Hepatocyte (in vitro differentiated cells): ENCODE data around the gene PLEKHA8. TPM values are rescaled to one million over a fixed set of nuclear protein-coding genes. Genes with fewer than 3 reads are reported as not detected.

Source experiments
- DNase-seq: peaks from one replicate; pipeline ENCODE4 v3.0.0-alpha.2; 2016; ENCODE audit warnings: low spot score
- H2AFZ ChIP-seq: fragments of 200-600 bp; sonication (generic); 2 replicates; pipeline ENCODE4 v1.6.0; 2016; ENCODE audit warnings: antibody characterized with exemption, mild to moderate bottlenecking
- H3K27ac ChIP-seq: fragments of 200-600 bp; sonication (generic); 2 replicates; pipeline ENCODE4 v1.5.1; 2016; ENCODE audit warnings: mild to moderate bottlenecking
- H3K27me3 ChIP-seq: fragments of 200-600 bp; sonication (generic); 2 replicates; pipeline ENCODE4 v1.6.1; 2016
- H3K36me3 ChIP-seq: fragments of 200-600 bp; sonication (generic); replicated peaks from 2 replicates; pipeline ENCODE4 v1.5.1; 2016; ENCODE audit warnings: low read depth; ENCODE audit not compliant: insufficient read depth
- H3K4me1 ChIP-seq: fragments of 200-600 bp; sonication (generic); 2 replicates; pipeline ENCODE4 v1.5.1; 2016; ENCODE audit warnings: mild to moderate bottlenecking, moderate library complexity; ENCODE audit not compliant: insufficient read depth
- H3K4me2 ChIP-seq: fragments of 200-600 bp; sonication (generic); 2 replicates; pipeline ENCODE4 v1.6.0; 2016
- H3K4me3 ChIP-seq: fragments of 200-600 bp; sonication (generic); 2 replicates; pipeline ENCODE4 v1.5.1; 2016; ENCODE audit warnings: mild to moderate bottlenecking
- H3K79me2 ChIP-seq: fragments of 200-600 bp; sonication (generic); 2 replicates; pipeline ENCODE4 v1.6.0; 2017; ENCODE audit warnings: mild to moderate bottlenecking
- H3K9me2 ChIP-seq: fragments of 200-600 bp; sonication (generic); replicated peaks from 2 replicates; pipeline ENCODE4 v1.6.0; 2017; ENCODE audit warnings: mild to moderate bottlenecking; ENCODE audit not compliant: insufficient read depth
- H3K9me3 ChIP-seq: fragments of 200-600 bp; sonication (generic); 2 replicates; pipeline ENCODE4 v1.5.1; 2016; ENCODE audit warnings: low read depth, mild to moderate bottlenecking
- H4K20me1 ChIP-seq: fragments of 200-600 bp; sonication (generic); 2 replicates; pipeline ENCODE4 v1.6.0; 2016; ENCODE audit warnings: mild to moderate bottlenecking; ENCODE audit not compliant: insufficient read depth, poor library complexity, severe bottlenecking
- EZH2 ChIP-seq: fragments of 200-600 bp; sonication (generic); IDR thresholded peaks from 2 replicates; pipeline ENCODE4 v1.6.1; 2016; ENCODE audit warnings: antibody characterized with exemption, mild to moderate bottlenecking, borderline replicate concordance
- EZH2phosphoT487 ChIP-seq: fragments of 200-600 bp; sonication (generic); IDR thresholded peaks from one replicate; pipeline ENCODE4 v1.6.1; 2018; ENCODE audit warnings: antibody characterized with exemption, mild to moderate bottlenecking, low read depth, moderate library complexity; ENCODE audit not compliant: unreplicated experiment, severe bottlenecking
- WGBS: methylation state at CpG from one replicate; pipeline ENCODE4 v1.1.6; 2016; ENCODE audit warnings: low lambda C conversion rate; ENCODE audit errors: missing lambda C conversion rate; 5-methylcytosine and 5-hydroxymethylcytosine counted together
- polyA plus RNA-seq: library from polyadenylated mRNA; unstranded; fragments of >200 nt; fragmentation: Nextera tagmentation; extraction: Ambion mirVana; gene quantifications from 2 replicates; pipeline ENCODE4 v1.2.1, GENCODE V29; 2016
- total RNA-seq: library from RNA; depleted of rRNA; stranded (reverse); fragments of >200 nt; gene quantifications from 2 replicates; pipeline ENCODE4 v1.2.3, GENCODE V29; 2014
- TF ChIP-seq, protein P1 (sequence below): fragments of 200-600 bp; sonication (generic); IDR thresholded peaks from 2 replicates; pipeline ENCODE4 v1.5.1; 2016; ENCODE audit warnings: antibody characterized with exemption, mild to moderate bottlenecking; ENCODE audit not compliant: poor library complexity

Gene PLEKHA8
- total and polyA plus RNA-seq, 2 experiments from 2014 or later = 8.7 to 17.9 TPM

GRCh38 chr7:30172451-30172850, 144.2 kb downstream of the PLEKHA8 start:
- no peak overlapping the region for H2AFZ ChIP-seq
- no peaks in the 10 kb centered on the region for H3K79me2 ChIP-seq
- peak overlapping the region; percentile 32 for H3K27ac ChIP-seq
- H4K20me1 ChIP-seq = no peaks in the 10 kb centered on the region
- H3K4me1 ChIP-seq = no peaks in the 10 kb centered on the region
- 86% methylated on average over 3 of the region's 3 CpGs for WGBS
- no peaks in the 10 kb centered on the region for H3K9me2 ChIP-seq
- no peaks in the 10 kb centered on the region for H3K36me3 ChIP-seq
- H3K9me3 ChIP-seq = no peaks in the 10 kb centered on the region
- no peaks in the 10 kb centered on the region for H3K27me3 ChIP-seq
- DNase-seq = no peak
- H3K4me2 ChIP-seq = no peak overlapping the region
- TF ChIP-seq EZH2 (no peak), EZH2phosphoT487 (no peak)
- TF ChIP-seq, protein P1, sequence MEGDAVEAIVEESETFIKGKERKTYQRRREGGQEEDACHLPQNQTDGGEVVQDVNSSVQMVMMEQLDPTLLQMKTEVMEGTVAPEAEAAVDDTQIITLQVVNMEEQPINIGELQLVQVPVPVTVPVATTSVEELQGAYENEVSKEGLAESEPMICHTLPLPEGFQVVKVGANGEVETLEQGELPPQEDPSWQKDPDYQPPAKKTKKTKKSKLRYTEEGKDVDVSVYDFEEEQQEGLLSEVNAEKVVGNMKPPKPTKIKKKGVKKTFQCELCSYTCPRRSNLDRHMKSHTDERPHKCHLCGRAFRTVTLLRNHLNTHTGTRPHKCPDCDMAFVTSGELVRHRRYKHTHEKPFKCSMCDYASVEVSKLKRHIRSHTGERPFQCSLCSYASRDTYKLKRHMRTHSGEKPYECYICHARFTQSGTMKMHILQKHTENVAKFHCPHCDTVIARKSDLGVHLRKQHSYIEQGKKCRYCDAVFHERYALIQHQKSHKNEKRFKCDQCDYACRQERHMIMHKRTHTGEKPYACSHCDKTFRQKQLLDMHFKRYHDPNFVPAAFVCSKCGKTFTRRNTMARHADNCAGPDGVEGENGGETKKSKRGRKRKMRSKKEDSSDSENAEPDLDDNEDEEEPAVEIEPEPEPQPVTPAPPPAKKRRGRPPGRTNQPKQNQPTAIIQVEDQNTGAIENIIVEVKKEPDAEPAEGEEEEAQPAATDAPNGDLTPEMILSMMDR = no peak
- no peak overlapping the region for H3K4me3 ChIP-seq

DNA sequence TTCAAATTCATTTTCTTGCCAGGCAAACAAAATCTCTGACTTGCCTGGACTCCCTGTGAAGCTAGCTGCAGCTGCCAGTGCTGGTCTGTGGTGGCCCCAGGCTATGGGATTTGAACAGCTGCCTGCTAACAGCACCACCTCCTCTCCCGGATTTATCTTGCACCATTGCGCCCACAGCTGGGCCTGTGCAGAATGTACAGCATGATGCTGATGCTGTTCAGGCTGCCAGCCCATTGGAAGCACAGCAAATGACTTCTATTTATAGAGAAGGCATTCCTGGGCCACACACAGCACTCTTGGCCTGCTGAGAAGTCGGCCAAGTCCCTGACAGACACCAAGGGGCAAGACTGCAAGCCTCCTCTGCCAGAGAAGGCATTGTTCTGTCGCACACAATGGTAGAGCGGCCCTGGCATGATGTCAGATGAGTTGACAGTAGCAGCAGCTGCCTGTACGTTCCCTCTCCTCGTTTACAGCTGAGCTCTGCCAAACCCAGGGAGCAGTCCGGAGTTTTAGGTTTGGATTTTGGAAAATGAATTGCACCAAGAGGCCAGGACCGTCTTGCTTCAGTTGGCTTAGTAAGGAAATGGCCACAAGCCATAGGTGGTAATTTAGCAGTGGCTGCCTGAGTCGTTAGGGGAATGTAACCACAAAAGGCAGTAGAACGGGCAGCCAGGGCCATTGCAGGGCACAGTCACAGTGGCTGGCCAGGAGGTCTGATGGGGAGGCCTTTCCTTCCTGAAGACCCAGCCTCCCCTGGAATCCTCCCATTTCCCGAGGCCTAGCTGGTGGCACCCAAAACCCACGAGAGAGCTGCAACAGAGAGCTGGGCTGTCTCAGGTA, 145.1 kb downstream of the PLEKHA8 start:
- H3K9me3 ChIP-seq = no peaks in the 10 kb centered on the region
- H3K4me3 ChIP-seq = no peak overlapping the region
- H3K36me3 ChIP-seq = no peaks in the 10 kb centered on the region
- H4K20me1 ChIP-seq = no peaks in the 10 kb centered on the region
- H3K4me2 ChIP-seq = peak overlapping the region; percentile 1
- peak overlapping the region; percentile 32 for H3K27ac ChIP-seq
- no peaks in the 10 kb centered on the region for H3K9me2 ChIP-seq
- H3K27me3 ChIP-seq = no peaks in the 10 kb centered on the region
- no peaks in the 10 kb centered on the region for H3K79me2 ChIP-seq
- no peak overlapping the region for H2AFZ ChIP-seq
- no peaks in the 10 kb centered on the region for H3K4me1 ChIP-seq
- DNase-seq = peak; percentile 65
- TF ChIP-seq EZH2phosphoT487 = no peak
- TF ChIP-seq, protein P1 = peak; percentile 24
- no peak for TF ChIP-seq EZH2
- 74% methylated on average over 13 of the region's 13 CpGs for WGBS

DNA sequence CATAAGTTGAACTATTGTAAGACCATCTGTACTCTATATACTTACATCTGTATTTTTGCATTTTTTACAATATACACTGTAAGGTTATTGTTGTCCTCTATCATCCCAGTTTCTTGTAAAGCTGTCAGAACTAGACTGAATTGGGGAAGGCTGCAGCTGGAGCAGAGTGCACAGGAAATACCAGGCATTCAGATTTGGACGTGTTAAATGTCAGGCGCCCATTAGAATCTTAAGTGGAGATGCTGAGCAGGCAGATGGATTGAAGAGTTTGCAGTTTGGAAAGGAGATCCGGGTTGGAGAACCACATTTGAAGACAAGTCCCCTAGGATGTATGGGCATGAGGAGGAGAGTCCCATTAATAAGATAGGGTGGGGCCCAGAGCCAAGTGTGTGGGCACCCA, 147.0 kb downstream of the PLEKHA8 start:
- no peak overlapping the region for H3K4me3 ChIP-seq
- TF ChIP-seq EZH2 (no peak), EZH2phosphoT487 (no peak)
- TF ChIP-seq, protein P1 = no peak
- 54% methylated on average over 3 of the region's 3 CpGs for WGBS
- H3K4me1 ChIP-seq = no peaks in the 10 kb centered on the region
- H3K79me2 ChIP-seq = no peaks in the 10 kb centered on the region
- DNase-seq = no peak
- no peaks in the 10 kb centered on the region for H3K9me3 ChIP-seq
- H4K20me1 ChIP-seq = no peaks in the 10 kb centered on the region
- H3K4me2 ChIP-seq = peak overlapping the region; percentile 26
- H3K27ac ChIP-seq = peak overlapping the region; percentile 14
- no peaks in the 10 kb centered on the region for H3K27me3 ChIP-seq
- H2AFZ ChIP-seq = no peak overlapping the region
- no peaks in the 10 kb centered on the region for H3K9me2 ChIP-seq
- no peaks in the 10 kb centered on the region for H3K36me3 ChIP-seq
